ENCODE measurements around the gene TSHZ2. TPM values are rescaled to one million over a fixed set of nuclear protein-coding genes. Genes with fewer than 3 reads are reported as not detected.

The TSHZ2 gene
- total RNA-seq, 1 experiment from 2014 or later = 0.07 TPM

GRCh38 chr20:52987295-52987694 is 15.1 kb downstream of the TSHZ2 start:
- Histone ChIP-seq H2BK15ac (ENCODE audit: low read depth, low read length) (no peak overlapping the region), H4K8ac (replicated peaks; ENCODE audit: insufficient read length, low read depth, low read length) (no peak overlapping the region), H3K9ac (ENCODE audit: extremely low read depth, insufficient read length, low read length) (no peak overlapping the region), H3T11ph (ENCODE audit: low read length) (no peak overlapping the region), H3K4ac (ENCODE audit: low read depth, low read length) (no peak overlapping the region), H2BK5ac (ENCODE audit: insufficient read length, low read length) (no peak overlapping the region), H4K91ac (ENCODE audit: insufficient read length, low read depth, low read length) (no peak overlapping the region), H3K79me2 (ENCODE audit: insufficient read depth, low read length) (no peaks in the 10 kb centered on the region), H3K56ac (ENCODE audit: insufficient read length, low read depth, low read length) (no peak overlapping the region), H3K79me1 (ENCODE audit: insufficient read depth, low read depth, low read length, poor library complexity, severe bottlenecking) (no peaks in the 10 kb centered on the region), H3K23me2 (ENCODE audit: insufficient read length, low read depth, low read length, poor library complexity, severe bottlenecking) (no peaks in the 10 kb centered on the region), H3K27ac (ENCODE audit: insufficient read length, low read depth, low read length) (no peak overlapping the region), H3K4me2 (ENCODE audit: insufficient read depth, insufficient read length, low read length) (no peak overlapping the region), H3K23ac (ENCODE audit: insufficient read length, low read depth, low read length) (no peak overlapping the region), H2BK12ac (ENCODE audit: insufficient read length, low read depth, low read length) (no peak overlapping the region), H2BK120ac (ENCODE audit: low read depth, low read length, poor library complexity, severe bottlenecking) (no peak overlapping the region), H3K27me3 (ENCODE audit: insufficient read depth, low read length) (no peaks in the 10 kb centered on the region), H4K5ac (ENCODE audit: insufficient read length, low read depth, low read length) (no peak overlapping the region), H4K20me1 (ENCODE audit: control insufficient read depth, insufficient read depth, insufficient read length) (no peaks in the 10 kb centered on the region), H3K9me3 (ENCODE audit: control insufficient read depth, low read depth, low read length) (no peaks in the 10 kb centered on the region), H2BK20ac (ENCODE audit: low read depth, low read length, poor library complexity, severe bottlenecking) (no peak overlapping the region), H2AK5ac (ENCODE audit: insufficient read length, low read length) (no peak overlapping the region), H3K14ac (ENCODE audit: insufficient read depth, low read length) (no peak overlapping the region), H3K4me1 (ENCODE audit: insufficient read depth, low read length) (no peaks in the 10 kb centered on the region), H2AFZ (ENCODE audit: low read length) (no peak overlapping the region), H3K18ac (ENCODE audit: insufficient read length, low read depth, low read length) (no peak overlapping the region)
- WGBS (ENCODE audit: extremely low coverage, insufficient read length, low lambda C conversion rate) = no CpG with 5 or more reads among the region's 1 CpG
- Mint-ChIP-seq H3K4me1 (peaks cover 7 to 9% of the 10 kb centered on the region in 2 experiments), H3K27me3 (ENCODE audit: low read depth) (peaks cover 9% of the 10 kb centered on the region), H3K36me3 (ENCODE audit: insufficient read depth in 1 of 3, low read depth in 3 of 3) (no peaks in the 10 kb centered on the region), H3K4me3 (no peak overlapping the region), H3K9me3 (no peaks in the 10 kb centered on the region), H3K27ac (no peak overlapping the region)
- no peak for DNase-seq
- no peak for TF ChIP-seq CTCF (conservative IDR thresholded peaks at IDR 0.05)

Measured in H9 (cell line).